Cardiac ventricle fibroblast (primary cell): Measurements from ENCODE around the gene TBC1D9B. TPM values are rescaled to one million over a fixed set of nuclear protein-coding genes. Genes with fewer than 3 reads are reported as not detected.

Source experiments
- total RNA-seq: library from RNA; depleted of rRNA; stranded (reverse); fragments of >200 nt; gene quantifications from 2 replicates; pipeline ENCODE4 v1.2.3, GENCODE V29; 2015

Gene TBC1D9B
- total RNA-seq, result 83.4 and 96.1 TPM in 2 replicates

GRCh38 chr5:179907556-179908324 lies at the start of gene TBC1D9B:
TSS of gene TBC1D9B (minus strand) at chr5:179907897. CDS start at chr5:179907821, 76 bp downstream.

GRCh38 chr5:179858586-179859427 lies 48.9 kb downstream of the TBC1D9B start, which contains the start of gene MRNIP:
TSS of gene MRNIP (minus strand) at chr5:179858817. CDS start at chr5:179858796, 21 bp downstream.

GRCh38 chr5:179820483-179821297 lies 87.0 kb downstream of the TBC1D9B start, which contains the start of gene SQSTM1:
TSS of gene SQSTM1 (plus strand) at chr5:179820905. CDS start at chr5:179820937, 32 bp downstream.

Other genes with a start within 250 kb of the TBC1D9B start
- not detected in 2 replicates for gene CBY3, start 226.9 kb downstream of the TBC1D9B start, total RNA-seq
- 380 and 446 TPM in 2 replicates for gene CANX, start 208.9 kb downstream of the TBC1D9B start, total RNA-seq
- 17.1 and 23.9 TPM in 2 replicates for gene MAML1, start 175.1 kb downstream of the TBC1D9B start, total RNA-seq
- gene LTC4S, start 113.9 kb downstream of the TBC1D9B start, total RNA-seq, result 20.0 and 24.7 TPM in 2 replicates
- 120 and 157 TPM in 2 replicates for gene MGAT4B, start 101.0 kb downstream of the TBC1D9B start, total RNA-seq
- 580 and 658 TPM in 2 replicates for gene SQSTM1, start 87.0 kb downstream of the TBC1D9B start, total RNA-seq
- 11.9 and 14.2 TPM in 2 replicates for gene MRNIP, start 49.1 kb downstream of the TBC1D9B start, total RNA-seq
- 36.2 and 41.4 TPM in 2 replicates for gene RNF130, start 163.9 kb upstream of the TBC1D9B start, total RNA-seq